Fibroblast of skin of left quadriceps (primary cell): ENCODE data around the gene TBC1D17.

Experiments
- DNase-seq, 2 experiments: peaks; one replicate each; pipeline ENCODE4 v3.0.0-alpha.2; 2013; ENCODE audit warnings: low read depth in 2 of 2

TBC1D17 gene

DNA sequence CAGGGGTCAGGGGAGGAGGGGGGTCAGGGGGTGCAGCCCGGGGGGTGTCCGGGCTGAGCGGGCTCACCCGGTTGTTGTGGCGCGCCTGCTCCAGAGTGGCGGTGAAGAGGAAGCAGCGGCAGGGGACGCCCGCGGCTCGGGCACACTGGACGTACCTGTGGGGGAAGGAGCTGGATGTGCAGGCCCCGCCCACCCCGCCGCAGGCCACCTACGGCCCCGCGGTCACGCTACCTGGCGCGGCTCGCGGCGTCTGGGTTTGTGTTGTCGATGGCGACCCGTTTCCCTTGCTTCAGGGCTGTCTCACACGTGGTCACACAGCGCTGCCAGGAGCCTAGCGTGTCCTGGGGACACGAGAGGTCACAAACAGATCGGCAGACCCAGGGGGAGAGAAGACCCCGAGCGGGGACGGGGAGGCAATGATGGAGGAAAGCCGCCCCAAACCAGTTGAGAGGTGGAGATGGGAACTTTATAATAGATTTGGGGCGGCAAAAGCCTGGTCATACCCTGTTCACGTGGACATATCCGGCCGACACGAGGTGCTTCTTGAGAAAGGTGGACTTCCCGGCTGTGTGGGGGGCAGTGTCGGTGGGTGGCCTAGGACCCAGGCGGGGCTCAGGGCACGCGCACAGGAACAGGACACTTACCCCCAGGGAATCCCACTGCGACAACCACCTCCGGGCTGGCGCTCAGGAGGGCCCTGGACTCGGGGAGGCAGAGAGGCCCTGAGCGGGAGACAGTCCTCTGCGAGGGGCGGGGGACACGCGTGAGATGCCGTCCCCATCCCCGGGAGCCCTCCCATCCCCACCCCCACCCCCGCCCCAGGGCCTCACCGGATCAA lies 15.7 kb upstream of the TBC1D17 start:
- DNase-seq, result no peak

- no peak for DNase-seq
Measured at GRCh38 chr19:49862391-49863253, 14.9 kb upstream of the TBC1D17 start.

DNA sequence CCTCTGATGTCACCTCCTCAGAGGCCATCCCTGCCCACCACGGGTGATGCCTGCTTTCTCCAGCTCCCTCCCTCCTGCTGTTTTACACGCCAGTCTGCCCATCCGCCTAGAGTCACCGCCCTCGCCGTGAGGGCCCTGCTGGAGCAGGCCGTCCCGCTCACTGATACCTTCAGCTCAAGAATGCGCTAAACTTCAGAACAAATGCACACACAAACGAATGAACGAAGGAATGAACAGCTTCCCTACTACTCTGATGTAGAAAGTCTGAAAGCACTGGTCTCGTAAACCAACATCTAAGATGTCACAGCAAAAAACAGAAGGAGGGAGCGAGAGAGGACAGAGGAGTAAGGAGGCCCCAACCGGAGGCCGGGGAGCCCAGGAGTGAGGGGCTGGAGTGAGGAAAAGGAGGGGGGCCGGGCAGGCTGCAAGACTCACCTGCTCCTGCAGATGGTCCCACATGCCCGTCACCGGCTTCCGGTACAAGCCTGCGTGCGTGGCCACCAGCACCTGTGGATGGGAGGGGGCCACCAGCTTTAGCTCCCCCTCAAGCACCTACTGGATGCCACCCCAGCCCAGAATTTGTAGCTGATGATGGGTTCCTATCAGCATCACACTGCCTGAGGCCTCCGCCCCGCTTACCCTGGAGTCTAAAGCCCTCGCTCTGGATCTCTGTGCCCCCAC lies 14.1 kb upstream of the TBC1D17 start:
- DNase-seq, result no peak

GRCh38 chr19:49863935-49864320 lies 13.6 kb upstream of the TBC1D17 start:
- DNase-seq, result no peak

GRCh38 chr19:49864890-49865289 lies 12.6 kb upstream of the TBC1D17 start:
- DNase-seq, result no peak

- peak; percentile 59 to 66 for DNase-seq
Measured at GRCh38 chr19:49866933-49867782, 10.3 kb upstream of the TBC1D17 start, which contains the start of gene PNKP. TSS of gene PNKP (minus strand) at chr19:49867576. CDS start at chr19:49867204, 372 bp downstream.

GRCh38 chr19:49869009-49869483 lies 8.5 kb upstream of the TBC1D17 start:
- no peak for DNase-seq

DNA sequence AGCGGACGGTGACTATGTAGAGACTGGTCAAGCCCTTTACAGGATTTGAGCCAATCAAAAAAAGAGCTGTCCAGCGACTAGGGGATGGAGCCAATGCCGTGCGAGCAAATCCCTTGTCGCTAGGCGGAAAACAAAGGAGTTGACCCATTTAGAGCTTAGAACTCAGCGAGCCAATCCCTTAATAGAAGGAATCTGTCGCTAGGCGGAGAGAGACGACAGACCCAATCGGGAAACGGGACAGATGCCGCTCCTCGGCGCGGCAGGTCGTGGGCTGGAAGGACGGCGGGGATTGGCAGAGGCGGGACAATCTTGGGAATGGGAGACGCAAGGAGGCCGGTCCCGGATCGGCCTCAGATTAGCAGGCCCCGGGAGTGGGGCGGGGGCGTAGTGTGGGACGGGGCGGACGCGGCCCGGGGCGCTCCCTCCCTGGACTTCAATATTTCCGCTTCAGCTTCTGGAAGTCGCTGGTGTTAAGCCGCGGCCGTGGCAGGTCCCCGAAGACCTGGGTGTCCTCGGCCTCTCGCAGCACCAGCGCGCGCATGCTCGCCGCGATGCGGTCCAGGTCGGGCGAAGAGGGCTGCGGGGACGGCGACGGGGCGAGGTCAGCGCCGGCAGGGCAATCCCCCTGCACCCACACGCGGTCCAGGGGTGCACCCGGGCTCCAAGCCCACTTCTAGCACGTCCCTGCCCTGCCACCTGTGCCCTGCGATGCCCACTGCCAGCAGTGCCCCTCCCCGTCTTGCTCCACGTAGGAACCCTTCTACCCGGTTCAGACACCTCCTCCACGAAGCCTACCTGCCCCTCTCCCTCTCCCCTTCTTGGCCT lies 7.8 kb upstream of the TBC1D17 start:
- peak; percentile 100 for DNase-seq

- DNase-seq, result no peak
Measured at GRCh38 chr19:49870309-49870901, 7.1 kb upstream of the TBC1D17 start.

DNA sequence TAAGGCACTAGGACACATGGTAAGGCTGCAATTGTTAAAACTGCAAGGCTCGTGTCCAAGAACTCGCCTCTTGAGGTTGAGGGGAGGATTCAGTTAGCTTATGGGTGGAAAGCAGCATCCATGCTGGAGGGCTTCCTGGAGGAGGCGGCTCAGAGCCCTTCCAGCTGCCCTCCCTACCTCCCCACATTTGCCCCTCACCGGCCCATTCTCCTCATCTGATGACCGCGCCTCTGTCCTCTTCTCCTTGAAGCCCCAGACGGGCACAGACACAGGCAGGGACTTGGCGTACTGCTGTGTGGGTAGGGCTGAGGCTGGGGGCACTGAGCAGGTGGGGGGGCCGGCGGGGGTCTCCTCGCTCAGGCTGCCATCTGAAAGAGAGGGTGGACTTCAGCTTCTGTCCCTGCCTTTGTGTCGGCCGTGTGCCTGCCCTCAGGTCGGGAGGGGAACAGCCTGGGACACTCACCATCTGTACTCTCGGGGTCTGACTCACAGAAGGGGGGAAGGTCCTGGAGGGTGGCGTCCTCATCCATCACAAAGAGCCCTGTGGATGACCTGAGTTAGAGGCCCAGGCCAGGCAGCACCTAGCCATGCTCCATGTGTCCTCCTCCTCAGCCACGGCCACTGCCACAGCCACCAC lies 6.0 kb upstream of the TBC1D17 start:
- no peak for DNase-seq

GRCh38 chr19:49872245-49873128 lies 5.0 kb upstream of the TBC1D17 start:
- no peak for DNase-seq

DNA sequence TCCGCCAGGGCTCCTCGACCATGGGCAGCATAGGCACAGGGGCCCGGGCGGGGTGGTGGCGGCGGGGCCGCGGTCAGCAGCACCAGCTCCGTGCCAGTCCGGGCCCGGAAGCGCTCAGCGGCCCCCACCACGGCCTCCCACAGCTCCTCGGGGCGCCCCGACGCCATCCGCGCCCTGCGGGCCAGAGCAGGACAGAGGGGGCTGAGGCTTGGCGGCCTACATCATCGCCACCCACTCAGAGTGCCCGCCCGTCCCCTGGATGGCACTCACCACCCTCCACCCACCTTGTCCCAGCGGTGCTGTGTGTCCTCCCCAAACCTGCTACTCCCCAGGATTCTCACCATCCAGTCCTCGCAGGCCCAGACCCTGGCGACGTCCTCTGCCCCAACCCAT lies 4.4 kb upstream of the TBC1D17 start:
- no peak for DNase-seq

DNA sequence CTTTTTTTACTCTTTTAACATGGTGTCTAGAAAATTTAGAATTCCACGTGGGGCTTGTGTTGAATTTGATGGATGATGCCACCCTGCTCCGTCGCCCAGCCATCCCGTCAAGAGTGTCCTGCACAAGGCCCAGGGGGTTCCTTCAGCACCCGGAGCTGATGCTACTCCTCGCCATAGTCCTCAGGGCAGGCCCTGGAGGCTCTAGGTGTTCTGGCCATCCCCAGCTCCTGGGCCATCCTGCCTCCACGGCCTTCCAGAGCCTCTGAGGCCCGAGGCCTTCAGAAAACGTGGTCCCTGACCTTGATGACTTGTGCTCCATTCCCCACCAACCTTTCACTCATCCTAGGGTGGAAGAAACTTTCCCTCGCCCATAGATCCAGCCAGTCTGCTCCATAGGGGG lies 3.7 kb upstream of the TBC1D17 start:
- DNase-seq, result no peak

DNA sequence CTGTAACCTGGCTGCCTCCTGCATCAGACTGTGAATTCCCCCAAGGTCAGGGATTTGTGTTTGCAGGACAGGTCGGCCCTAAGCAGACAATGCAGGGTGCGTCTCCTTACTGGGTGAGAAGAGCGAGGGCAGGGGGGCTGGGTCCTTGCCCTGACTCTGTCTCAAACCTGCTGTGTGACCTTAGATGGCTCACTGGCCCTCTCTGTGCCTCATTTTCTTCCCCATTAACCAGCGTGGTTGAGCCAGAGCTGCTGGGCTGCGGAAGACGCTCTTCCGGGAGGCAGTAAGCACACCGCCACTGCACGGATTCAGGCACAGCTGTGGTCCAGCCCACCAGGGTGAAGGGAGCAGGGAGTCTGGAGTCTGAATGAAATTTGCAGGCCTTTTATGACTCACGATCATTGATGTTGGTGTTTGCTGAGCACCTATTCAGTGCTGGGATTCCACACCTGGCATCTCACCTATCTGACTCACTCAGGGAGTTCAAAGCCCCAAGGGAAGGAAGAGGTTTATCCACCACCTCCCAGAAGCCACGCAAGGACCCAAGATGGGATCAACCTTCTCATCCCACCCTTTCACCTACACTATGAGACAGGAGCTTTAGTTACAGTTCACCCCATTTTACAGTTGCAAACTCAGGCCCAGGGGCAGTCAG lies 2.9 kb upstream of the TBC1D17 start:
- DNase-seq, result no peak

GRCh38 chr19:49875177-49875576 lies 2.3 kb upstream of the TBC1D17 start:
- DNase-seq, result no peak

GRCh38 chr19:49875857-49876421 lies 1.6 kb upstream of the TBC1D17 start:
- DNase-seq, result no peak

DNA sequence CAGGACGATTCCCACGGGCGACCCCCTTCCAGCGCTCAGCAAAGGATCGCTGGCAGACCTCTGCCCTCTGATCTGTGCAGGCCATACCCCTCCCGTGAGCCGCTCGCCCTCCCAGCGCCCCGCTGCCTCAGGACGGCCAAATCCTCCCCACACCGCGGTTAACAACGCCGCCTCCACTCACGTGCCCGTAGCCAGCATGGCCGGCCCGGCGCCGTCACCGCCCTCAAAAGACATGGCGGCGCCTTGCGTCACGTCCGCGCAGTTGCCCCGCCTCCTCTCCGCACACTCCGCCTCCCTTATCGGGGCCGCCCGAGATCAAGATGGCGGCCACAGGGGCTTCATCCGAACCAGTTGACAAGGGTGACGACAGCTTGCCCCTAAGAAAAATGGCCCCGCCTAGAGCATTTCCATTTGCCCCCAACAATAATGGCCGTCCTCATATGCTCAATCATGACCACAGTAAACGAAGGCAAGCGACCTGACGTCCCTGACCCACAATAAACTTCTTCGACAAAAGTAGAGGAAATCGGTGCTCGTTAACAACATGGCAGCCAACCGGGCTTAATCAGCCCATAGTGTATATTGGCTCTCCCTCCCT lies 981 bp upstream of the TBC1D17 start:
- DNase-seq, result peak; percentile 99
